HG03469 (cell line): ENCODE data around the gene COLGALT1.
"Not testable (repeated sequence)": the region's sequence is repeated elsewhere in the genome, so short reads cannot be mapped to it uniquely, and the experiment has no call there.

Experiments used
- ATAC-seq: cut with Tn5 transposase; IDR thresholded peaks from one replicate; pipeline ENCODE4 v1.9.1; 2021; ENCODE audit warnings: mild to moderate bottlenecking, moderate library complexity, moderate number of reproducible peaks; ENCODE audit not compliant: unreplicated experiment

The COLGALT1 gene

DNA sequence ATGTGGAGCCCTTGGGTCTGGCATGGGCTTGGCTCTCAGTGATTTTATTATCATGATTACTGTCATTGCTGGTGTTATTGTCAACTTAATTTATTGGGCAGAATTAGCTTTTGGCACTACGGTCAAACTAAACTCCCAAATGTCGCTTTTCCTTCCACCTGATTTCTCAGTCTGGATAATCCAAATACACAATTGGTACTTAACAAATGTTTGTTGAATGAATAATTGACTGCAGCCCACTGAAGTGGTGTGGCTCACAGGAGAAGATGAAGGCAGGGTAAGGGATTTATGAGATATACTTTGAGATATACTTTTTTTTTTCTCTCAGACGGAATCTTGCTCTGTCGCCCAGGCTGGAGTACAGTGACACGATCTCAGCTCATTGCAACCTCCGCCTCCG is 1.5 kb downstream of the COLGALT1 start:
- ATAC-seq, result no peak

- no peak for ATAC-seq
Measured at GRCh38 chr19:17557466-17557865, 2.0 kb downstream of the COLGALT1 start.

- ATAC-seq, result no peak
Measured at GRCh38 chr19:17560205-17560595, 4.8 kb downstream of the COLGALT1 start.

- ATAC-seq, result no peak
Measured at GRCh38 chr19:17562097-17562496, 6.6 kb downstream of the COLGALT1 start.

- ATAC-seq, result no peak
Measured at GRCh38 chr19:17562561-17562960, 7.1 kb downstream of the COLGALT1 start.

- no peak for ATAC-seq
Measured at GRCh38 chr19:17564781-17565180, 9.3 kb downstream of the COLGALT1 start.

DNA sequence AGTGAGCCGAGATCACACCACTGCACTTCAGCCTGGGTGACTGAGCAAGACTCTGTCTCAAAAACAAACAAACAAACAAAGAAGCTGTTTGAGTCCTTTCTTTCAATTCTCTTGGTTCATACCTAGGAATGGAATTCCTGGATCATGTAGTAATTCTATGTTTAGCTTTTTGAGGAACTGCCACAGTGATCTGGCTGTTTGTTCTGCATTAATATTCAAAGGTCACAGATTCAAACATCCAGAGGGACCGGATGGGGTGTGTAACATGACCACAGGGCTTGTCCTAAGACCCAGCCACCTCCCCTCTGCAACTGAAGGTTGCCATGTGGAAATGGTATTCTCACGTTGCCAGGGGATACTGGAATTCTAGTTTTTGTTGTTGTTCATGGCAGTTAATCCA is 10.2 kb downstream of the COLGALT1 start:
- no peak for ATAC-seq

DNA sequence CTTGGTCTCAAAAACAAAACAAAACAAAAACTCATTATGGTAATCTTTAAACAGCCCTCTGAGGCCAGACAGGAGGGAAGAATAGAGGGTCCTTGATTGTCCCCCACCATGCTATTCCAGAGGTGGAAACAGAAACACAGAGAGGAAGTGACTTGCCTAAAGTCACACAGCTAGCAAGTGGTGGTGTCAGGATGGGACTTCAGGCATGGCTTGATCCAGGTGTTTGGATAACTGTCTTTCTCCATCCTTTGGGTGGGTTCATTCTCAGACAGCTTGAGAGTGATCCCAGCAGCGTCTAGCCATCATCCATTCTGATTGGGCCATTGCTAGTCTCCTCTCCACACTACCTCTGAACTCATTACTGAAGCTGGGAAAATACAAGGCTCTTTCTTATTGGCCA is 12.5 kb downstream of the COLGALT1 start:
- ATAC-seq, result no peak

DNA sequence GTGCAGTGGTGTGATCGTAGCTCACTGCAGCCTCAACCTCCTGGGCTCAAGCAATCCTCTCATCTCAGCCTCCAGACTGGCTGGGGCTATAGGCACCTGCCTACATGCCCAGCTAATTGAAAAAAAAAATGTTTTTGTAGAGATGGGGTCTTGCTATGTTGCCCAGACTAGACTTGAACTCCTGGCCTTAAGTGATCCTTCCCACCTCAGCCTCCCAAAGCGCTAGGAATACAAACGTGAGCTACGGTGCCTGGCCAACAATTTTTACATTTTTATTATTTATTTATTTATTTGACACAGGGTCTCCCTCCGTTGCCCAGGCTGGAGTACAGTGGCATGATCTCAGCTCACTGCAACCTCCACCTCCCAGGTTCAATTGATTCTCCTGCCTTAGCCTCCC is 14.8 kb downstream of the COLGALT1 start:
- ATAC-seq, result not testable (repeated sequence)

DNA sequence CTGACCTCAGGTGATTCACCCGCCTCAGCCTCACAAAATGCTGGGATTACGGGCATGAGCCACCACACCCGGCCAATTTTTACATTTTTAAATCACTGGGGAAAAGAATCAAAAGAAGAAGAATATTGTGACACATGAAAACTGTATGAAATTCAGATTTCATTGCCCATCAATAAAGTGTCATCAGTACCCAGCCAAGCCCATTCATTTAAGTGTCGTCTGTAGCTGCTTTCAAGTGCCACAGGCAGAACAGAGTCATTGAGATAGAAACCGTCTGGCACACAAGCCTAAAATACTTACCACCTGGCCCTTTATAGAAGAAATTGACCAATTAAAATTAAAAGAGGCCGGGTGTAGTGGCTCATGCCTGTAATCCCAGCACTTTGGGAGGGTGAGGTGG is 15.3 kb downstream of the COLGALT1 start:
- ATAC-seq, result no peak

GRCh38 chr19:17572638-17573037 is 17.2 kb downstream of the COLGALT1 start:
- ATAC-seq, result no peak

DNA sequence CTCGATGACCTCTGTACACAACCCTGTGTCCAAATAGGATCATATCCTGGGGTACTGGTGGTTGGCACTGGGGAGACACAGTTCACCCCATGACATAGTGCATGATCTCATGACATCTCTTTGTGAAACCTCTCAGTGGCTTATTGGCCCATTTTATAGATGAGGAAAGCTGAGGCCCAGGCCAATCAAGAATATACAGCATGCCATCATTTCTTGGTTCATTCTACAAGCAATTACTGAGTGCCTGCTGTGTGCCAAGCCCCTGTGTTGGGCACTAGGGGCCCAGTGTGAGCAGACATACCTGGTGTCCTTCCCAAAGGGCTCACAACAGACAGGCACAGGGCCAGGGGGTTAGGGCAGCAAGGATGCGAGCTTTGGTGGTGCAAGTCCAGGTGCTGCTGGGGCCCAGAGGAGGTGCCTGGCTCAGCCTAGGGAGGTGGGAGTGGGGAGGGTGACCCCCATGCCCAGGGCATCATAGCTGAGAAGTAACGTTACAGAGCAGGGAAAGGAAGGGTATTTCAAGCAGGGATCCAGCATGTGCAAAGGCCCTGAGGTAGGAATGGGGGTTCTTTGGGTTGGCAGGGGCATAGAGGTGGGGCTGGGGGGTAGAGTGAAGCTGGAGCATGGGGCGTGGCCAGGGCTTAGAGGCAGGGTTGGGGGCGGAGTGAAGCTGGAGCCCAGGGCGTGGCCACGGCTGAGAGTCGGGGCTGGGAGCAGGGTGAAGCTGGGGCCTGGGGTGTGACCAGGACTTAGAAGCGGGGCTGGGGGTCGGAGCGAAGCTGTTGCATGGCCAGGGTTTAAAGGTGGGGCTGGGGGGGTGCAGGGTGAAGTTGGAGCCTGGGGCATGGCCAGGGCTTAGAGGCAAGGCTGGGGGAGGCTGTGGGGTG is 20.7 kb downstream of the COLGALT1 start:
- no peak for ATAC-seq

DNA sequence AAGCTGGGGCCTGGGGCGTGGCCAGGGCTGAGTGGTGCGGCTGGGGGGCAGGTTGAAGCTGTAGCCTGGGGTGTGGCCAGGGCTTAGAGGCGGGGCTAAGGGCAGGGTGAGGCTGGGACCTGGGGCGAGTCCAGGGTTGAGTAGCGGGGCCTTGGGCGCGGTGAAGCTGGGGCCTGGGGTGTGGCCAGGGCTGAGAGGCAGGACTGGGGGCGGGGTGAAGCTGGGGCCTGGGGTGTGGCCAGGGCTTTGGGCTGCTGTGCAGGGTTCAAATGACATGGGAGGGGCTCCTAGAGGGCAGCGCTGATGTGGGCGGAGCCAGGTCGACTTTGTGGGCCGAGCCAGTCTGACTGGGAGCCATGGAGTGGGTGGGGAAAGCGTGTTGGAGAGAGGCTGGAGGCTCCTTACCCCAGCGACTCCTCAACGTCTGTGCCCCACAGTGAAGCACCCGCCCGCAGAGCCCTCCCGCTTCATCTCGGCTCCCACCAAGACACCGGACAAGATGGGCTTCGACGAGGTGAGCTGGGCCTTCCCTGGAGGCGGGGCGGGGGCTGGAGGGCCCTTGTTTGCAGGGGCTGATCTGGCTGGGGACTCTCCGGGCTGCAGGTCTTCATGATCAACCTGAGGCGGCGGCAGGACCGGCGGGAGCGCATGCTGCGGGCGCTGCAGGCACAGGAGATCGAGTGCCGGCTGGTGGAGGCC is 21.5 kb downstream of the COLGALT1 start:
- no peak for ATAC-seq

DNA sequence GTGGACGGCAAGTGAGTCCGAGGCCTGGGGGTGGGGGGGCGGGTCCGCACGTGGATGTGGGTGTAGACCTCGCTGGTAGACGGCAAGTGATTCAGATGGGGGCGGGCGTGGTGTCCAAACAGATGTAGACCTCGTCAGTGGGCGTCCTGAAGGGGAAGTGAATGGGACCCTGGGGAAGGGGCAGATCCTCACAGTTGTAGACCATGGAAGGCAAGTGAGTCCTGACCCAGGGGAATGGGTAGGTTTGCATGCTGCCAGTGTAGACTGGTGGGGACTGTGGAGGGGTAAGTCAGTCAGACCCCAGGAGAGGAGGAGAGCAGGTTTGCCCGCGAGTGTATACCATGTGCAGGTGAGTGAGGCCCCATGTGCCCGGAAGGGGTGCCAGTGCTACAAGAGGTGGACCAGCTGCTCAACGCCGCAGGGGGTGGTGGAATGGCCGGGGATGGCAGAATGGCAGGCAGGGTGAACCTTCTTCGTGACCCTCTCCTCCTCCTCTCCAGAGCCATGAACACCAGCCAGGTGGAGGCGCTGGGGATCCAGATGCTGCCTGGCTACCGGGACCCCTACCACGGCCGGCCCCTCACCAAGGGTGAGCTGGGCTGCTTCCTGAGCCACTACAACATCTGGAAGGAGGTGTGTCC is 22.1 kb downstream of the COLGALT1 start:
- no peak for ATAC-seq

GRCh38 chr19:17579661-17580244 is 24.3 kb downstream of the COLGALT1 start:
- ATAC-seq, result peak; percentile 40

DNA sequence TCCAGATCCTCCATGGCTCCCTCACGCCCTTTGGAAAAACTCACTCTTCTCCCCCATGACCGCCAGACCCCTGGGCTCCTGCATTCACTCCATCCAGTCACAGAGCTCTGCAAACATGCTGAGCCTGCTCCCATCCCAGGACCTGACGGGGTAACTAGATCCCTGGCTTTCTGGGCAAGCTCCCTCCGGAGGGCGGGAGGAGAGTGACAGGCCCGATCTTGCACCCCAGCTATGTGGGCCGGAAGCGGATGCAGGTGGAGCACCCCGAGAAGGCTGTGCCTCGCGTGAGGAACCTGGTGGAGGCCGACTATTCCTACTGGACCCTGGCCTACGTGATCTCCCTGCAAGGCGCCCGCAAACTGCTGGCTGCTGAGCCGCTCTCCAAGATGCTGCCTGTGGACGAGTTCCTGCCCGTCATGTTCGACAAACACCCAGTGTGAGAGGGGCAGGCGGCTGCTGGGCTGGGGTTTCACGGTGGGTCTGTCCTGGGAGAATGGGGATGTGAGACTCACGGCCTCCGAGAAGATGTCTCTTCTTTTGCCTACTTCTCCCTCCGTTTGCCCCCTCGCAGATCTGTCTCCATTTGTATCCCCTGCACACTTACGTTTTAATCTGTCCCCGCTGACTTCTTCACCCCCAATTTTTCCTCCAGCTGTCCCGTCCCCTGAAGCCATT is 25.2 kb downstream of the COLGALT1 start:
- ATAC-seq, result no peak

- ATAC-seq, result no peak
Measured at GRCh38 chr19:17581211-17581874, 25.9 kb downstream of the COLGALT1 start.

GRCh38 chr19:17582613-17583012 is 27.2 kb downstream of the COLGALT1 start:
- no peak for ATAC-seq

DNA sequence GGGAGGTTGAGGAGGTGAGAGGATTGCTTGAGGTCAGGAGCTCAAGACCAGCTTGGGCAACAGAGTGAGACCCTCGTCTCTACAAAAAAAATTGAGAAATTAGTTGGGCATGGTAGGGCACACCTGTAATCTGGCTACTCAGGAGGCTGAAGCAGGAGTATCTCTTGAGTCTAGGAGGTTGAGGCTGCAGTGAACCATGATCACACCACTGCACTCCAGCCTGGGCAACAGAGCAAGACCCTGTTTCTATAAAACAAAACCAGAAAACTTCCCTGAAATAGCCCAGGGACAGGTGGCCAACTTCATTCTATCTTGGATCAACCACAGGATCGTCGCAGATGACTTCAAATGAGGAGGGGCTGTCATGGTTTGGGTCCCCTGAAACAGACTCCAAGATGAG is 28.7 kb downstream of the COLGALT1 start:
- no peak for ATAC-seq

- not testable (repeated sequence) for ATAC-seq
Measured at GRCh38 chr19:17585395-17585794, 29.9 kb downstream of the COLGALT1 start.
